CD4-positive, alpha-beta T cell treated with Interleukin-2 at 100 ng/mL for 4 hours (primary cell): ENCODE data around the gene LRRC4C.

Experiments used
- DNase-seq: peaks from one replicate; pipeline ENCODE4 v3.0.0-alpha.2; 2020; ENCODE audit warnings: low spot score

LRRC4C gene

GRCh38 chr11:40445391-40445790 lies 1014.1 kb downstream of the LRRC4C start:
- no peak for DNase-seq

GRCh38 chr11:40444151-40444550 lies 1015.3 kb downstream of the LRRC4C start:
- DNase-seq, result no peak

GRCh38 chr11:40435344-40435743 lies 1024.1 kb downstream of the LRRC4C start:
- no peak for DNase-seq

GRCh38 chr11:40434926-40435325 lies 1024.5 kb downstream of the LRRC4C start:
- DNase-seq, result no peak

GRCh38 chr11:40432358-40432757 lies 1027.1 kb downstream of the LRRC4C start:
- DNase-seq, result no peak

GRCh38 chr11:40425168-40425567 lies 1034.3 kb downstream of the LRRC4C start:
- no peak for DNase-seq

GRCh38 chr11:40421208-40421981 lies 1038.1 kb downstream of the LRRC4C start:
- no peak for DNase-seq

GRCh38 chr11:40417627-40418026 lies 1041.8 kb downstream of the LRRC4C start:
- DNase-seq, result no peak

- DNase-seq, result no peak
Observed at GRCh38 chr11:40407355-40407754, 1052.1 kb downstream of the LRRC4C start.

GRCh38 chr11:40405614-40406013 lies 1053.8 kb downstream of the LRRC4C start:
- DNase-seq, result no peak

GRCh38 chr11:40403321-40403720 lies 1056.1 kb downstream of the LRRC4C start:
- DNase-seq, result no peak

- DNase-seq, result no peak
Observed at GRCh38 chr11:40401132-40401853, 1058.2 kb downstream of the LRRC4C start.

GRCh38 chr11:40397141-40397540 lies 1062.3 kb downstream of the LRRC4C start:
- DNase-seq, result no peak

- no peak for DNase-seq
Observed at GRCh38 chr11:40393511-40393910, 1065.9 kb downstream of the LRRC4C start.

- DNase-seq, result no peak
Observed at GRCh38 chr11:40391679-40392078, 1067.8 kb downstream of the LRRC4C start.

- no peak for DNase-seq
Observed at GRCh38 chr11:40388097-40388818, 1071.2 kb downstream of the LRRC4C start.

GRCh38 chr11:40387240-40387980 lies 1072.0 kb downstream of the LRRC4C start:
- no peak for DNase-seq

GRCh38 chr11:40384991-40385390 lies 1074.5 kb downstream of the LRRC4C start:
- DNase-seq, result no peak

GRCh38 chr11:40381481-40381880 lies 1078.0 kb downstream of the LRRC4C start:
- DNase-seq, result no peak

GRCh38 chr11:40380835-40381234 lies 1078.6 kb downstream of the LRRC4C start:
- no peak for DNase-seq

GRCh38 chr11:40376331-40376730 lies 1083.1 kb downstream of the LRRC4C start:
- DNase-seq, result no peak
